ENCODE data around the gene CCDC120. TPM values are rescaled to one million over a fixed set of nuclear protein-coding genes. Genes with fewer than 3 reads are reported as not detected.

CCDC120 gene
- total and polyA plus RNA-seq, 8 donors: 4.5 to 10.6 (median 7.1) TPM

- DNase-seq (no peak), ATAC-seq (no peak), FAIRE-seq (no peak)
- H3K4me1 ChIP-seq: no peaks in the 10 kb centered on the region
- no peak overlapping the region for H3K27ac ChIP-seq
- intact Hi-C loops (cut with DNase I): no loop called here
- WGBS, 2 donors: 81 to 83% methylated on average over 4 of the region's 4 CpGs
- no peak overlapping the region for H3K4me3 ChIP-seq
- no peaks in the 10 kb centered on the region for H3K36me3 ChIP-seq
- H3K9me3 ChIP-seq: no peaks in the 10 kb centered on the region
- no peaks in the 10 kb centered on the region for H3K27me3 ChIP-seq
- no peak for TF ChIP-seq CTCF (IDR thresholded peaks at IDR 0.05)
Measured at GRCh38 chrX:49106296-49106695, 47.5 kb downstream of the CCDC120 start.

GRCh38 chrX:49106930-49107329 lies 48.1 kb downstream of the CCDC120 start:
- peak in 1 of 6 donors; percentile 39 for DNase-seq
- intact Hi-C loops (cut with DNase I): no loop called here
- no peak overlapping the region for H3K27ac ChIP-seq
- H3K4me1 ChIP-seq: no peaks in the 10 kb centered on the region
- no peak overlapping the region for H3K4me3 ChIP-seq
- ATAC-seq: peak; percentile 67 to 88 (median 82)
- H3K27me3 ChIP-seq: no peaks in the 10 kb centered on the region
- peak in 2 of 4 donors; percentile 16 to 17 for TF ChIP-seq CTCF (IDR thresholded peaks at IDR 0.05)
- no peaks in the 10 kb centered on the region for H3K36me3 ChIP-seq
- H3K9me3 ChIP-seq: no peaks in the 10 kb centered on the region
- no peak for FAIRE-seq
- 45 to 47% methylated on average over 7 of the region's 7 CpGs for WGBS, 2 donors

GRCh38 chrX:49108641-49109040 lies 49.8 kb downstream of the CCDC120 start:
- no peak for TF ChIP-seq CTCF (IDR thresholded peaks at IDR 0.05)
- Histone ChIP-seq H3K9me3 (no peaks in the 10 kb centered on the region), H3K4me1 (no peaks in the 10 kb centered on the region), H3K4me3 (no peak overlapping the region), H3K27me3 (peaks cover 0 to 3% (median 0%) of the 10 kb centered on the region in 4 donors), H3K27ac (no peak overlapping the region), H3K36me3 (peaks cover 0 to 2% (median 0%) of the 10 kb centered on the region in 3 donors)
- intact Hi-C loops (cut with DNase I): no loop called here
- FAIRE-seq: no peak
- 52 to 72% methylated on average over 2 of the region's 2 CpGs for WGBS, 2 donors
- ATAC-seq: no peak
- DNase-seq: no peak

GRCh38 chrX:49110417-49110816 lies 51.6 kb downstream of the CCDC120 start:
- no peak overlapping the region for H3K4me3 ChIP-seq
- 73 to 88% methylated on average over 3 of the region's 3 CpGs for WGBS, 2 donors
- TF ChIP-seq CTCF (IDR thresholded peaks at IDR 0.05): no peak
- FAIRE-seq (no peak), ATAC-seq (no peak), DNase-seq (no peak)
- H3K36me3 ChIP-seq: peaks cover 0 to 7% (median 0%) of the 10 kb centered on the region in 3 donors
- H3K27me3 ChIP-seq: peaks cover 0 to 3% (median 0%) of the 10 kb centered on the region in 4 donors
- no peaks in the 10 kb centered on the region for H3K4me1 ChIP-seq
- intact Hi-C loops (cut with DNase I): no loop called here
- no peak overlapping the region for H3K27ac ChIP-seq
- no peaks in the 10 kb centered on the region for H3K9me3 ChIP-seq

- Histone ChIP-seq H3K9me3 (no peaks in the 10 kb centered on the region), H3K36me3 (peaks cover 0 to 7% (median 0%) of the 10 kb centered on the region in 3 donors), H3K27ac (no peak overlapping the region), H3K4me1 (no peaks in the 10 kb centered on the region), H3K27me3 (peaks cover 0 to 3% (median 0%) of the 10 kb centered on the region in 4 donors), H3K4me3 (no peak overlapping the region)
- ATAC-seq (no peak), DNase-seq (no peak), FAIRE-seq (no peak)
- TF ChIP-seq CTCF (IDR thresholded peaks at IDR 0.05): no peak
- intact Hi-C loops (cut with DNase I): no loop called here
- WGBS, 2 donors: 60 to 83% methylated on average over 3 of the region's 3 CpGs
Measured at GRCh38 chrX:49111791-49112190, 53.0 kb downstream of the CCDC120 start.
